LNCaP clone FGC (cell line): ENCODE measurements around the gene PCDHGA3.
A peak's percentile ranks its signal among the peaks of the same experiment; 100 is the strongest.

ENCODE experiments used
- DNase-seq: peaks from one replicate; pipeline ENCODE4 v3.0.0-alpha.2; 2011; ENCODE audit warnings: low read depth
- H3K4me3 ChIP-seq: 2 replicates; pipeline ENCODE4 v1.5.1; 2011; ENCODE audit warnings: mild to moderate bottlenecking, low read depth, low read length, control low read depth
- CTCF ChIP-seq: IDR thresholded peaks from 2 replicates; pipeline ENCODE4 v1.5.1; 2012; ENCODE audit warnings: mild to moderate bottlenecking; ENCODE audit not compliant: control insufficient read depth, insufficient read depth; ENCODE audit errors: extremely low read depth

Gene PCDHGA3

GRCh38 chr5:141360685-141361084, 17.1 kb downstream of the PCDHGA3 start:
- DNase-seq, result no peak
- TF ChIP-seq CTCF, result no peak
- H3K4me3 ChIP-seq, result no peak overlapping the region

- DNase-seq, result no peak
- no peak for TF ChIP-seq CTCF
- no peak overlapping the region for H3K4me3 ChIP-seq
Observed at GRCh38 chr5:141362719-141363118, 19.1 kb downstream of the PCDHGA3 start.

GRCh38 chr5:141363952-141364660, 20.5 kb downstream of the PCDHGA3 start, which contains the start of gene PCDHGA5:
Gene PCDHGA5, plus strand, starts transcription at chr5:141364162. Its CDS starts 169 bp downstream, at chr5:141364331.
- no peak for TF ChIP-seq CTCF
- no peak for DNase-seq
- no peak within 1 kb of the TSS; the same call in 1 of the 2 replicates for H3K4me3 ChIP-seq

GRCh38 chr5:141366016-141366896, 22.6 kb downstream of the PCDHGA3 start:
- DNase-seq, result peak; percentile 90
- no peak for TF ChIP-seq CTCF
- no peak overlapping the region for H3K4me3 ChIP-seq

GRCh38 chr5:141369994-141370848, 26.6 kb downstream of the PCDHGA3 start, which contains the start of gene PCDHGB3:
Gene PCDHGB3, plus strand, starts transcription at chr5:141370242. Its CDS starts 153 bp downstream, at chr5:141370395.
- 0 out of 2 replicates have a peak, but pooled peaks have one; percentile 18 for TF ChIP-seq CTCF
- DNase-seq, result no peak
- no peak within 1 kb of the TSS for H3K4me3 ChIP-seq
